B cell (primary cell): ENCODE measurements around the gene TEAD1.

Source experiments
- EZH2 ChIP-seq: IDR thresholded peaks from 2 replicates; pipeline ENCODE4 v1.6.1; 2012; ENCODE audit warnings: borderline replicate concordance, low read depth, mild to moderate bottlenecking, moderate library complexity, low read length; ENCODE audit not compliant: insufficient read depth, poor library complexity, severe bottlenecking
- TF ChIP-seq, protein P1 (sequence below): fragments of 200-600 bp; IDR thresholded peaks from one replicate; pipeline ENCODE4 v1.8.0; 2022; ENCODE audit warnings: antibody characterized with exemption, mild to moderate bottlenecking

DNA sequence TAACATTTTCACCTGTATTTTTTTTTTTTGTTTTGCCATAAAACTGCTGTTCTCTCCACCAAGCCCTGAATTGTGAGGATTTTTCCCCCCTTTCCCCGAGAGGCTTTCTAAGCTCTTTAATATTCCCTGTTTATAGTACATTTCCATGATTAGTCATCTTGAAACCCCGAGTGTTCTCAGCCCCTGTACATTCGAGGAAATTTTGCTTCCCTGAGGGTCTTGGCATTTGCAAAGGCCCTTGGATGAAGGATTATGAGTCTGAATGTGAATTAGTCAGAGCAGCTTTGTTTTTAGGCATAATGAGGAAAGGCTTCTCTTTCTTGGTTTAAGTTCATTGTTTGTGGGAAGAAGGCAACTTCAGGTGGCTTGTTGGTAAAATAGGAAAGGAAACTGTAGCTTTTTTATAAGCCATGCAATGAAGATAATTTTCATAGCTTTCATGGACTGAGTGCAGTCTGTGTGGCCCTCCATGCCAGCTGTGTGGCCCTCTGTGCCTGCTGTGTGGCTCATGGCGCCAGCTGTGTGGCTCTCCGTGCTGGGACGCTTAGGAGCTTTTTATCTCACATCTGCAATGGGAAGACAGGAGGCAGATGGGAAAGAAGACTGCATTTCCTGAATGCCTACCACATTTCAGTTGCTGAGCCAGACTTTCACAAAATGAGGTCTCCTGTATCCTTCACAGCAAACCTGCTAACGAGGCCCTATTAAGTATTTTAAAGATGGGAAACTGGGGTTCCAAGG lies 129.0 kb downstream of the TEAD1 start:
- TF ChIP-seq, protein P1, sequence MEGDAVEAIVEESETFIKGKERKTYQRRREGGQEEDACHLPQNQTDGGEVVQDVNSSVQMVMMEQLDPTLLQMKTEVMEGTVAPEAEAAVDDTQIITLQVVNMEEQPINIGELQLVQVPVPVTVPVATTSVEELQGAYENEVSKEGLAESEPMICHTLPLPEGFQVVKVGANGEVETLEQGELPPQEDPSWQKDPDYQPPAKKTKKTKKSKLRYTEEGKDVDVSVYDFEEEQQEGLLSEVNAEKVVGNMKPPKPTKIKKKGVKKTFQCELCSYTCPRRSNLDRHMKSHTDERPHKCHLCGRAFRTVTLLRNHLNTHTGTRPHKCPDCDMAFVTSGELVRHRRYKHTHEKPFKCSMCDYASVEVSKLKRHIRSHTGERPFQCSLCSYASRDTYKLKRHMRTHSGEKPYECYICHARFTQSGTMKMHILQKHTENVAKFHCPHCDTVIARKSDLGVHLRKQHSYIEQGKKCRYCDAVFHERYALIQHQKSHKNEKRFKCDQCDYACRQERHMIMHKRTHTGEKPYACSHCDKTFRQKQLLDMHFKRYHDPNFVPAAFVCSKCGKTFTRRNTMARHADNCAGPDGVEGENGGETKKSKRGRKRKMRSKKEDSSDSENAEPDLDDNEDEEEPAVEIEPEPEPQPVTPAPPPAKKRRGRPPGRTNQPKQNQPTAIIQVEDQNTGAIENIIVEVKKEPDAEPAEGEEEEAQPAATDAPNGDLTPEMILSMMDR: no peak
- TF ChIP-seq EZH2: no peak
